Osteocyte (in vitro differentiated cells): ENCODE results near the gene H1-8. TPM values are rescaled to one million over a fixed set of nuclear protein-coding genes. Genes with fewer than 3 reads are reported as not detected.

Experiments used
- DNase-seq: peaks from one replicate; pipeline ENCODE4 v3.0.0; 2021; ENCODE audit warnings: mixed read lengths; ENCODE audit not compliant: unreplicated experiment; ENCODE audit errors: extremely low spot score
- H3K27ac Mint-ChIP-seq: one replicate; pipeline ENCODE4 v1.8.0; 2021; ENCODE audit warnings: mild to moderate bottlenecking, mixed read lengths; ENCODE audit not compliant: unreplicated experiment
- H3K27me3 Mint-ChIP-seq: one replicate; pipeline ENCODE4 v1.8.0; 2021; ENCODE audit warnings: mixed read lengths; ENCODE audit not compliant: unreplicated experiment
- H3K36me3 Mint-ChIP-seq: one replicate; pipeline ENCODE4 v1.8.0; 2021; ENCODE audit warnings: mixed read lengths; ENCODE audit not compliant: unreplicated experiment
- H3K4me1 Mint-ChIP-seq: one replicate; pipeline ENCODE4 v1.8.0; 2021; ENCODE audit warnings: mixed read lengths; ENCODE audit not compliant: unreplicated experiment
- H3K4me3 Mint-ChIP-seq: one replicate; pipeline ENCODE4 v1.8.0; 2021; ENCODE audit warnings: mild to moderate bottlenecking, moderate library complexity, mixed read lengths; ENCODE audit not compliant: unreplicated experiment
- H3K9me3 Mint-ChIP-seq: one replicate; pipeline ENCODE4 v1.8.0; 2021; ENCODE audit warnings: mixed read lengths; ENCODE audit not compliant: unreplicated experiment
- CTCF ChIP-seq: fragments of 200-600 bp; sonication (generic); IDR thresholded peaks from 2 replicates; pipeline ENCODE4 v1.5.0; 2021; ENCODE audit warnings: antibody characterized with exemption, mild to moderate bottlenecking, moderate library complexity
- total RNA-seq: library from RNA; stranded (reverse); gene quantifications from 2 replicates; pipeline ENCODE4 v1.2.1, GENCODE V29; 2021

H1-8 gene
- total RNA-seq, 1 donor from 2014 or later, result not detected

- no peak overlapping the region for H3K4me3 Mint-ChIP-seq
- H3K9me3 Mint-ChIP-seq, result no peaks in the 10 kb centered on the region
- no peak for DNase-seq
- TF ChIP-seq CTCF, result no peak
- H3K27ac Mint-ChIP-seq, result peak overlapping the region; percentile 25
- peaks cover 80% of the 10 kb centered on the region for H3K4me1 Mint-ChIP-seq
- peaks cover 30% of the 10 kb centered on the region for H3K36me3 Mint-ChIP-seq
- no peaks in the 10 kb centered on the region for H3K27me3 Mint-ChIP-seq
Observed at GRCh38 chr3:129558081-129558771, 15.3 kb downstream of the H1-8 start.

GRCh38 chr3:129558772-129559564, 16.0 kb downstream of the H1-8 start:
- no peak for TF ChIP-seq CTCF
- H3K4me3 Mint-ChIP-seq, result no peak overlapping the region
- H3K27me3 Mint-ChIP-seq, result no peaks in the 10 kb centered on the region
- peaks cover 77% of the 10 kb centered on the region for H3K4me1 Mint-ChIP-seq
- no peak for DNase-seq
- H3K36me3 Mint-ChIP-seq, result peaks cover 36% of the 10 kb centered on the region
- peak overlapping the region; percentile 38 for H3K27ac Mint-ChIP-seq
- no peaks in the 10 kb centered on the region for H3K9me3 Mint-ChIP-seq

- no peaks in the 10 kb centered on the region for H3K27me3 Mint-ChIP-seq
- peaks cover 34% of the 10 kb centered on the region for H3K36me3 Mint-ChIP-seq
- H3K4me3 Mint-ChIP-seq, result no peak overlapping the region
- no peak for DNase-seq
- peak overlapping the region; percentile 96 for H3K27ac Mint-ChIP-seq
- H3K4me1 Mint-ChIP-seq, result peaks cover 75% of the 10 kb centered on the region
- H3K9me3 Mint-ChIP-seq, result no peaks in the 10 kb centered on the region
- TF ChIP-seq CTCF, result no peak
Observed at GRCh38 chr3:129559565-129560079, 16.6 kb downstream of the H1-8 start.

GRCh38 chr3:129560269-129560787, 17.4 kb downstream of the H1-8 start:
- DNase-seq, result peak; percentile 89
- H3K27me3 Mint-ChIP-seq, result no peaks in the 10 kb centered on the region
- TF ChIP-seq CTCF, result no peak
- peaks cover 71% of the 10 kb centered on the region for H3K4me1 Mint-ChIP-seq
- H3K4me3 Mint-ChIP-seq, result peak overlapping the region; percentile 64
- H3K9me3 Mint-ChIP-seq, result no peaks in the 10 kb centered on the region
- H3K27ac Mint-ChIP-seq, result peak overlapping the region; percentile 96
- H3K36me3 Mint-ChIP-seq, result peaks cover 36% of the 10 kb centered on the region
